ENCODE measurements around the gene FRK. TPM values are rescaled to one million over a fixed set of nuclear protein-coding genes. Genes with fewer than 3 reads are reported as not detected.

FRK gene
- total and polyA plus RNA-seq, 2 experiments from 2014 or later = 2.7 to 16.9 TPM

GRCh38 chr6:115984809-115985208, 75.9 kb downstream of the FRK start:
- TF ChIP-seq, protein P1, sequence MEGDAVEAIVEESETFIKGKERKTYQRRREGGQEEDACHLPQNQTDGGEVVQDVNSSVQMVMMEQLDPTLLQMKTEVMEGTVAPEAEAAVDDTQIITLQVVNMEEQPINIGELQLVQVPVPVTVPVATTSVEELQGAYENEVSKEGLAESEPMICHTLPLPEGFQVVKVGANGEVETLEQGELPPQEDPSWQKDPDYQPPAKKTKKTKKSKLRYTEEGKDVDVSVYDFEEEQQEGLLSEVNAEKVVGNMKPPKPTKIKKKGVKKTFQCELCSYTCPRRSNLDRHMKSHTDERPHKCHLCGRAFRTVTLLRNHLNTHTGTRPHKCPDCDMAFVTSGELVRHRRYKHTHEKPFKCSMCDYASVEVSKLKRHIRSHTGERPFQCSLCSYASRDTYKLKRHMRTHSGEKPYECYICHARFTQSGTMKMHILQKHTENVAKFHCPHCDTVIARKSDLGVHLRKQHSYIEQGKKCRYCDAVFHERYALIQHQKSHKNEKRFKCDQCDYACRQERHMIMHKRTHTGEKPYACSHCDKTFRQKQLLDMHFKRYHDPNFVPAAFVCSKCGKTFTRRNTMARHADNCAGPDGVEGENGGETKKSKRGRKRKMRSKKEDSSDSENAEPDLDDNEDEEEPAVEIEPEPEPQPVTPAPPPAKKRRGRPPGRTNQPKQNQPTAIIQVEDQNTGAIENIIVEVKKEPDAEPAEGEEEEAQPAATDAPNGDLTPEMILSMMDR (IDR thresholded peaks at IDR 0.05; ENCODE audit: poor library complexity) = no peak
- TF ChIP-seq EZH2 (IDR thresholded peaks at IDR 0.05; ENCODE audit: borderline replicate concordance) (no peak), EZH2phosphoT487 (IDR thresholded peaks at IDR 0.05; ENCODE audit: low read depth, severe bottlenecking, unreplicated experiment) (no peak)
- H2AFZ ChIP-seq = no peak overlapping the region
- no peaks in the 10 kb centered on the region for H4K20me1 ChIP-seq (ENCODE audit: insufficient read depth, poor library complexity, severe bottlenecking)
- no peaks in the 10 kb centered on the region for H3K36me3 ChIP-seq (replicated peaks; ENCODE audit: insufficient read depth, low read depth)
- no peak overlapping the region for H3K27ac ChIP-seq
- H3K4me3 ChIP-seq = no peak overlapping the region
- WGBS (ENCODE audit: low lambda C conversion rate, missing lambda C conversion rate) = 96% methylated on average over 2 of the region's 2 CpGs
- no peaks in the 10 kb centered on the region for H3K4me1 ChIP-seq (ENCODE audit: insufficient read depth)
- no peaks in the 10 kb centered on the region for H3K9me2 ChIP-seq (replicated peaks; ENCODE audit: insufficient read depth)
- no peaks in the 10 kb centered on the region for H3K9me3 ChIP-seq (ENCODE audit: low read depth)
- no peak for DNase-seq (ENCODE audit: low spot score)
- H3K27me3 ChIP-seq = no peaks in the 10 kb centered on the region
- no peak overlapping the region for H3K4me2 ChIP-seq
- peaks cover 2% of the 10 kb centered on the region for H3K79me2 ChIP-seq

- WGBS (ENCODE audit: low lambda C conversion rate, missing lambda C conversion rate) = 74% methylated on average over 4 of the region's 4 CpGs
- Histone ChIP-seq H3K4me1 (ENCODE audit: insufficient read depth) (no peaks in the 10 kb centered on the region), H3K27ac (peak overlapping the region; percentile 23), H3K4me2 (no peak overlapping the region), H3K9me2 (replicated peaks; ENCODE audit: insufficient read depth) (no peaks in the 10 kb centered on the region), H3K4me3 (no peak overlapping the region), H4K20me1 (ENCODE audit: insufficient read depth, poor library complexity, severe bottlenecking) (no peaks in the 10 kb centered on the region), H3K79me2 (peaks cover 2% of the 10 kb centered on the region), H2AFZ (no peak overlapping the region), H3K36me3 (replicated peaks; ENCODE audit: insufficient read depth, low read depth) (no peaks in the 10 kb centered on the region), H3K27me3 (no peaks in the 10 kb centered on the region), H3K9me3 (ENCODE audit: low read depth) (no peaks in the 10 kb centered on the region)
- TF ChIP-seq EZH2phosphoT487 (IDR thresholded peaks at IDR 0.05; ENCODE audit: low read depth, severe bottlenecking, unreplicated experiment) = no peak
- TF ChIP-seq, protein P1 (IDR thresholded peaks at IDR 0.05; ENCODE audit: poor library complexity) = no peak
- no peak for TF ChIP-seq EZH2 (IDR thresholded peaks at IDR 0.05; ENCODE audit: borderline replicate concordance)
- DNase-seq (ENCODE audit: low spot score) = no peak
Observed at GRCh38 chr6:115983998-115984397, 76.7 kb downstream of the FRK start.

DNA sequence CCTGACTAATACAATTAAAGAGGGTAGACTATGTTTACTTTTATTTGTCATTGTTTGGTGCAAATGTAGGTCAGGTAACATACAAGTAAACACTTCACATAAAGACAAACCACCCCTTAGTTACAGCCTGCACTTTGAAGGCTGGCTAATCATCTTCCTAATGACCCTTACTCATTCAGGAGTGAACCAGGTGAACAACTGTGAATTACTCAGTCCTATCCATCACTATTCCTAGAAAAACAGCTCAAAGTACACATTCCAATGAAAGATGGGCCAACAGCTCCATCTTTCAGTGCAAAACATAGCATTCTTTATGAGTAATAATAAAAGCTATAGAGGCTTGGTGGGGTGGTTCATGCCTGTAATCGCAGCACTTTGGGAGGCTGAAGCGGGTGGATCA, 78.2 kb downstream of the FRK start:
- no peaks in the 10 kb centered on the region for H3K27me3 ChIP-seq

More for the DNA sequence above, 78.2 kb downstream of the FRK start:
- no peaks in the 10 kb centered on the region for H3K9me2 ChIP-seq (replicated peaks; ENCODE audit: insufficient read depth)
- no peak for TF ChIP-seq EZH2 (IDR thresholded peaks at IDR 0.05; ENCODE audit: borderline replicate concordance)
- TF ChIP-seq EZH2phosphoT487 (IDR thresholded peaks at IDR 0.05; ENCODE audit: low read depth, severe bottlenecking, unreplicated experiment) = no peak
- TF ChIP-seq, protein P1 (IDR thresholded peaks at IDR 0.05; ENCODE audit: poor library complexity) = no peak
- WGBS (ENCODE audit: low lambda C conversion rate, missing lambda C conversion rate) = 94% methylated on average over 2 of the region's 2 CpGs
- DNase-seq (ENCODE audit: low spot score) = peak; percentile 11
- no peaks in the 10 kb centered on the region for H3K9me3 ChIP-seq (ENCODE audit: low read depth)
- no peak overlapping the region for H2AFZ ChIP-seq
- H3K36me3 ChIP-seq (replicated peaks; ENCODE audit: insufficient read depth, low read depth) = no peaks in the 10 kb centered on the region
- peak overlapping the region; percentile 36 for H3K27ac ChIP-seq
- no peaks in the 10 kb centered on the region for H3K4me1 ChIP-seq (ENCODE audit: insufficient read depth)
- no peaks in the 10 kb centered on the region for H4K20me1 ChIP-seq (ENCODE audit: insufficient read depth, poor library complexity, severe bottlenecking)
- no peak overlapping the region for H3K4me2 ChIP-seq
- peaks cover 5% of the 10 kb centered on the region for H3K79me2 ChIP-seq
- H3K4me3 ChIP-seq = no peak overlapping the region
